ENCODE data around the gene LPP.

DNA sequence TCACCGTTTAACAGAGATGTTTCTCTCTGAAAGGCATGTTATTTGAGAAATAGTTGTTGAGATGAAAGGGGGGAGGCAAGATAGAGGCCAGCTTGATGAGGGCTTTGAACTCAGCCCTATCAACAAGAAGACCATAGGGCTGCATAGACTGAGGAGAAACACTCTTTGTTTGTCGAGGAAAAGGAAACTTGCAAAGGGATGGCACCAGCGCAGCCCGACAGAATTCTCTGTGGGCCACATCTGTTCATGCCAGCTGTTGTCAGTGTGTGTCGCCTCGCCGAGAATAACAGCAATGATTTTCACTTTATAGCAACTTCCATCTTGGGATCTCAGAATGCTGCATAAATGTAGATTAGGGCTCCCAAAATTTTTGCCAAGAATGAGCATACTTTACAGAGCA, 539.5 kb downstream of the LPP start:
- TF ChIP-seq POLR2A (IDR thresholded peaks at IDR 0.05) (no peak), POLR2AphosphoS5 (IDR thresholded peaks at IDR 0.05) (no peak)
- TF ChIP-seq, protein P1, sequence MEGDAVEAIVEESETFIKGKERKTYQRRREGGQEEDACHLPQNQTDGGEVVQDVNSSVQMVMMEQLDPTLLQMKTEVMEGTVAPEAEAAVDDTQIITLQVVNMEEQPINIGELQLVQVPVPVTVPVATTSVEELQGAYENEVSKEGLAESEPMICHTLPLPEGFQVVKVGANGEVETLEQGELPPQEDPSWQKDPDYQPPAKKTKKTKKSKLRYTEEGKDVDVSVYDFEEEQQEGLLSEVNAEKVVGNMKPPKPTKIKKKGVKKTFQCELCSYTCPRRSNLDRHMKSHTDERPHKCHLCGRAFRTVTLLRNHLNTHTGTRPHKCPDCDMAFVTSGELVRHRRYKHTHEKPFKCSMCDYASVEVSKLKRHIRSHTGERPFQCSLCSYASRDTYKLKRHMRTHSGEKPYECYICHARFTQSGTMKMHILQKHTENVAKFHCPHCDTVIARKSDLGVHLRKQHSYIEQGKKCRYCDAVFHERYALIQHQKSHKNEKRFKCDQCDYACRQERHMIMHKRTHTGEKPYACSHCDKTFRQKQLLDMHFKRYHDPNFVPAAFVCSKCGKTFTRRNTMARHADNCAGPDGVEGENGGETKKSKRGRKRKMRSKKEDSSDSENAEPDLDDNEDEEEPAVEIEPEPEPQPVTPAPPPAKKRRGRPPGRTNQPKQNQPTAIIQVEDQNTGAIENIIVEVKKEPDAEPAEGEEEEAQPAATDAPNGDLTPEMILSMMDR (IDR thresholded peaks at IDR 0.05): no peak
